HEK293T (cell line): ENCODE data around the gene GADD45A.
"Not testable (repeated sequence)": the region's sequence is repeated elsewhere in the genome, so short reads cannot be mapped to it uniquely, and the experiment has no call there.

Source experiments
- CTCF ChIA-PET: fragments of 350-600 bp; formaldehyde crosslinking; extraction: SDS; loops from one replicate; lab custom pipeline; 2021; ENCODE audit warnings: antibody characterized with exemption, inconsistent platforms; lab: Yijun Ruan, JAX
- POLR2A ChIA-PET: fragments of 350-600 bp; formaldehyde crosslinking; extraction: SDS; loops from one replicate; lab custom pipeline; 2020; ENCODE audit warnings: antibody characterized with exemption, inconsistent platforms; lab: Yijun Ruan, JAX
- DNase-seq: peaks from one replicate; pipeline ENCODE4 v3.0.0; 2012; ENCODE audit warnings: mixed read lengths; ENCODE audit errors: extremely low spot score
- ARNT ChIP-seq: fragments of 450-650 bp; IDR thresholded peaks from 2 replicates; pipeline ENCODE4 v1.6.1; 2017; ENCODE audit warnings: mild to moderate bottlenecking
- BHLHE40 ChIP-seq: fragments of 450-650 bp; IDR thresholded peaks from 2 replicates; pipeline ENCODE4 v1.6.1; 2016; ENCODE audit warnings: mild to moderate bottlenecking, moderate library complexity, borderline replicate concordance
- CTBP1 ChIP-seq: fragments of 450-650 bp; IDR thresholded peaks from 2 replicates; pipeline ENCODE4 v1.6.1; 2016; ENCODE audit warnings: borderline replicate concordance
- ELF4 ChIP-seq: fragments of 450-650 bp; IDR thresholded peaks from 2 replicates; pipeline ENCODE4 v1.6.1; 2017; ENCODE audit warnings: antibody characterized with exemption
- FOXA1 ChIP-seq: fragments of 450-650 bp; IDR thresholded peaks from 2 replicates; pipeline ENCODE4 v1.6.1; 2016; ENCODE audit warnings: mild to moderate bottlenecking
- FOXK2 ChIP-seq: fragments of 450-650 bp; IDR thresholded peaks from 2 replicates; pipeline ENCODE4 v1.6.1; 2016; ENCODE audit warnings: mild to moderate bottlenecking
- FOXM1 ChIP-seq: fragments of 450-650 bp; IDR thresholded peaks from 2 replicates; pipeline ENCODE4 v1.6.1; 2017; ENCODE audit warnings: mild to moderate bottlenecking, borderline replicate concordance
- HDGF ChIP-seq: fragments of 450-650 bp; IDR thresholded peaks from 2 replicates; pipeline ENCODE4 v1.6.1; 2017; ENCODE audit warnings: antibody characterized with exemption, borderline replicate concordance
- L3MBTL2 ChIP-seq: fragments of 450-650 bp; conservative IDR thresholded peaks from 2 replicates; pipeline ENCODE4 v1.6.1; 2016; ENCODE audit warnings: mild to moderate bottlenecking
- LEF1 ChIP-seq: fragments of 450-650 bp; IDR thresholded peaks from 2 replicates; pipeline ENCODE4 v1.6.1; 2017; ENCODE audit warnings: mild to moderate bottlenecking, borderline replicate concordance
- NFRKB ChIP-seq: fragments of 450-650 bp; IDR thresholded peaks from 2 replicates; pipeline ENCODE4 v1.6.1; 2016; ENCODE audit warnings: mild to moderate bottlenecking, moderate library complexity
- PKNOX1 ChIP-seq: fragments of 450-650 bp; IDR thresholded peaks from 2 replicates; pipeline ENCODE4 v1.6.1; 2016
- SP1 ChIP-seq: fragments of 450-650 bp; IDR thresholded peaks from 2 replicates; pipeline ENCODE4 v1.6.1; 2017
- SUZ12 ChIP-seq: fragments of 450-650 bp; IDR thresholded peaks from 2 replicates; pipeline ENCODE4 v1.6.1; 2016; ENCODE audit warnings: mild to moderate bottlenecking
- TARDBP ChIP-seq: fragments of 450-650 bp; IDR thresholded peaks from 2 replicates; pipeline ENCODE4 v1.6.1; 2016
- ZNF384 ChIP-seq: fragments of 450-650 bp; IDR thresholded peaks from 2 replicates; pipeline ENCODE4 v1.6.1; 2016

Gene GADD45A

GRCh38 chr1:67651031-67651430 lies 34.0 kb upstream of the GADD45A start:
- POLR2A ChIA-PET = interaction anchor here (3.4 kb wide), 1 partner anchor 34 kb away, joined by 13 read pairs; the partner anchor contains the start of gene GADD45A
- CTCF ChIA-PET = interaction anchor here (1.0 to 1.2 kb wide), 2 partner anchors 13 to 27 kb away, joined by 3 read pairs; no protein-coding TSS in a partner anchor
- no peak for TF ChIP-seq FOXK2
- no peak for TF ChIP-seq TARDBP
- TF ChIP-seq NFRKB = no peak
- TF ChIP-seq HDGF = no peak
- TF ChIP-seq ELF4 = no peak
- TF ChIP-seq FOXM1 = no peak
- no peak for TF ChIP-seq ZNF384
- no peak for TF ChIP-seq PKNOX1
- no peak for DNase-seq

- POLR2A ChIA-PET = no interaction called here
- CTCF ChIA-PET = interaction anchor here (1.0 kb wide), 1 partner anchor 113 kb away, joined by 3 read pairs; no protein-coding TSS in a partner anchor
- TF ChIP-seq TARDBP = no peak
- TF ChIP-seq ELF4 = no peak
- TF ChIP-seq FOXA1 = no peak
- TF ChIP-seq SP1 = no peak
- TF ChIP-seq FOXM1 = no peak
- TF ChIP-seq HDGF = no peak
- no peak for TF ChIP-seq ZNF384
- TF ChIP-seq L3MBTL2 = no peak
- TF ChIP-seq SUZ12 = no peak
- TF ChIP-seq BHLHE40 = no peak
- no peak for TF ChIP-seq ARNT
- TF ChIP-seq LEF1 = no peak
- no peak for TF ChIP-seq CTBP1
- TF ChIP-seq PKNOX1 = no peak
- TF ChIP-seq FOXK2 = no peak
- no peak for TF ChIP-seq NFRKB
- no peak for DNase-seq
Observed at GRCh38 chr1:67652800-67653199, 32.2 kb upstream of the GADD45A start.

- CTCF ChIA-PET = interaction anchor here (1.0 kb wide), 1 partner anchor 113 kb away, joined by 3 read pairs; no protein-coding TSS in a partner anchor
- TF ChIP-seq FOXA1 (no peak), CTBP1 (no peak), ZNF384 (no peak), LEF1 (no peak), HDGF (no peak), SUZ12 (no peak), TARDBP (no peak), SP1 (no peak), FOXK2 (no peak), ARNT (no peak), FOXM1 (no peak), NFRKB (no peak), ELF4 (no peak), PKNOX1 (no peak)
- POLR2A ChIA-PET = interaction anchor here (0.6 kb wide), 1 partner anchor 17 kb away, joined by 4 read pairs; no protein-coding TSS in a partner anchor
- no peak for DNase-seq
Observed at GRCh38 chr1:67653304-67653703, 31.7 kb upstream of the GADD45A start.

- ChIA-PET CTCF (no interaction called here), POLR2A (no interaction called here)
- TF ChIP-seq PKNOX1 (no peak), TARDBP (no peak), FOXA1 (no peak), SP1 (no peak), SUZ12 (no peak), HDGF (no peak), ELF4 (no peak), CTBP1 (no peak), FOXK2 (no peak), FOXM1 (no peak), ZNF384 (no peak), L3MBTL2 (no peak), LEF1 (no peak), ARNT (no peak), BHLHE40 (no peak), NFRKB (no peak)
- DNase-seq = no peak
Observed at GRCh38 chr1:67655581-67655980, 29.4 kb upstream of the GADD45A start.

- CTCF ChIA-PET = interaction anchor here (0.6 kb wide), 1 partner anchor 24 kb away, joined by 3 read pairs; no protein-coding TSS in a partner anchor
- DNase-seq, POLR2A ChIA-PET: not testable (repeated sequence)
Observed at GRCh38 chr1:67657152-67657551, 27.8 kb upstream of the GADD45A start.

- ChIA-PET CTCF (interaction anchor here (0.7 kb wide), 1 partner anchor 15 kb away, joined by 3 read pairs; no protein-coding TSS in a partner anchor), POLR2A (interaction anchor here (1.1 kb wide), 1 partner anchor 26 kb away, joined by 3 read pairs; the partner anchor contains the start of gene GADD45A)
- TF ChIP-seq ZNF384 (no peak), CTBP1 (no peak), FOXM1 (no peak), SUZ12 (no peak), L3MBTL2 (no peak), LEF1 (no peak)
- no peak for DNase-seq
Observed at GRCh38 chr1:67659229-67659628, 25.8 kb upstream of the GADD45A start.
